ENCODE data around the gene PHOSPHO1. TPM values are rescaled to one million over a fixed set of nuclear protein-coding genes. Genes with fewer than 3 reads are reported as not detected.
A peak's percentile ranks its signal among the peaks of the same experiment; 100 is the strongest.

PHOSPHO1 gene
- total and polyA plus RNA-seq, 2 donors (not counting 1 experiment from before 2014, with no cell fraction given): 0.14 to 0.17 TPM

DNA sequence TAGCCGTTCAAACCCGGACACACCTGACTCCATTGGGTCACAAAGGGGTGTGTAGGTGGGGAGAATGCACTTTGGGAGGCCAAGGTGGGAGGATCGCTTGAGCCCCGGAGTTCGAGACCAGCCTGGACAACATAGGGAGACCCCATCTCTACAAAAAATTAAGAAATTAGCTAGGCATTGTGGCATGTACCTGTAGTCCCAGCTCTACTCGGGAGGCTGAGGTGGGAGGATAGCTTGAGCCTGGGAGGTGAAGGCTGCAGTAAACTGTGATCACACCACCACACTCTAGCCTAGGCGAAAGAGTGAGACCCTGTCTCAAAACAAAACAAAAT is 942 bp upstream of the PHOSPHO1 start:
- H2AFZ ChIP-seq (ENCODE audit: low read length): no peak overlapping the region
- H3K9ac ChIP-seq (ENCODE audit: insufficient read depth, low read length): no peak overlapping the region
- no peak for TF ChIP-seq EZH2 (IDR thresholded peaks at IDR 0.05; ENCODE audit: low read length, missing control alignments)
- TF ChIP-seq, protein P1, sequence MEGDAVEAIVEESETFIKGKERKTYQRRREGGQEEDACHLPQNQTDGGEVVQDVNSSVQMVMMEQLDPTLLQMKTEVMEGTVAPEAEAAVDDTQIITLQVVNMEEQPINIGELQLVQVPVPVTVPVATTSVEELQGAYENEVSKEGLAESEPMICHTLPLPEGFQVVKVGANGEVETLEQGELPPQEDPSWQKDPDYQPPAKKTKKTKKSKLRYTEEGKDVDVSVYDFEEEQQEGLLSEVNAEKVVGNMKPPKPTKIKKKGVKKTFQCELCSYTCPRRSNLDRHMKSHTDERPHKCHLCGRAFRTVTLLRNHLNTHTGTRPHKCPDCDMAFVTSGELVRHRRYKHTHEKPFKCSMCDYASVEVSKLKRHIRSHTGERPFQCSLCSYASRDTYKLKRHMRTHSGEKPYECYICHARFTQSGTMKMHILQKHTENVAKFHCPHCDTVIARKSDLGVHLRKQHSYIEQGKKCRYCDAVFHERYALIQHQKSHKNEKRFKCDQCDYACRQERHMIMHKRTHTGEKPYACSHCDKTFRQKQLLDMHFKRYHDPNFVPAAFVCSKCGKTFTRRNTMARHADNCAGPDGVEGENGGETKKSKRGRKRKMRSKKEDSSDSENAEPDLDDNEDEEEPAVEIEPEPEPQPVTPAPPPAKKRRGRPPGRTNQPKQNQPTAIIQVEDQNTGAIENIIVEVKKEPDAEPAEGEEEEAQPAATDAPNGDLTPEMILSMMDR (conservative IDR thresholded peaks at IDR 0.05 in 1 of 2, IDR thresholded peaks at IDR 0.05 in 1 of 2; ENCODE audit: low read depth in 1 of 2, low read length in 2 of 2): no peak
- no peak for DNase-seq (ENCODE audit: low read depth in 2 of 2)
- no peak overlapping the region for H3K4me2 ChIP-seq (ENCODE audit: extremely low read depth, insufficient read depth, low read length)
- H3K36me3 ChIP-seq (ENCODE audit: control insufficient read depth, insufficient read depth, low read length): no peaks in the 10 kb centered on the region
- H3K4me1 ChIP-seq (ENCODE audit: control insufficient read depth, extremely low read depth, insufficient read depth, low read length): no peaks in the 10 kb centered on the region
- no peaks in the 10 kb centered on the region for H3K9me3 ChIP-seq (ENCODE audit: control insufficient read depth, insufficient read depth, low read depth, low read length)
- no peak overlapping the region for H3K27ac ChIP-seq (ENCODE audit: insufficient read depth, low read length)
- H3K4me3 ChIP-seq (replicated peaks in 1 of 4; ENCODE audit: control extremely low read depth in 1 of 4, insufficient read depth in 1 of 4, low read depth in 3 of 4, low read length in 4 of 4): no peak overlapping the region
- no peaks in the 10 kb centered on the region for H4K20me1 ChIP-seq (ENCODE audit: control insufficient read depth, extremely low read depth, insufficient read depth, low read length)
- H3K27me3 ChIP-seq (ENCODE audit: control insufficient read depth, insufficient read depth, low read length): peaks cover 15% of the 10 kb centered on the region
- no peaks in the 10 kb centered on the region for H3K79me2 ChIP-seq (ENCODE audit: control insufficient read depth, insufficient read depth, low read length)

- H2AFZ ChIP-seq (ENCODE audit: low read length): peak overlapping the region; percentile 88
These were observed 584 bp downstream of the PHOSPHO1 start for GRCh38 chr17:49229805-49230600.

GRCh38 chr17:49229076-49229804 is 1.3 kb downstream of the PHOSPHO1 start:
- H3K79me2 ChIP-seq (ENCODE audit: control insufficient read depth, insufficient read depth, low read length): no peaks in the 10 kb centered on the region
- peaks cover 35% of the 10 kb centered on the region for H3K27me3 ChIP-seq (ENCODE audit: control insufficient read depth, insufficient read depth, low read length)
- no peaks in the 10 kb centered on the region for H3K4me1 ChIP-seq (ENCODE audit: control insufficient read depth, extremely low read depth, insufficient read depth, low read length)
- H3K9me3 ChIP-seq (ENCODE audit: control insufficient read depth, insufficient read depth, low read depth, low read length): no peaks in the 10 kb centered on the region
- no peaks in the 10 kb centered on the region for H4K20me1 ChIP-seq (ENCODE audit: control insufficient read depth, extremely low read depth, insufficient read depth, low read length)
- H3K9ac ChIP-seq (ENCODE audit: insufficient read depth, low read length): no peak overlapping the region
- no peak for DNase-seq (ENCODE audit: low read depth in 2 of 2)
- H3K4me2 ChIP-seq (ENCODE audit: extremely low read depth, insufficient read depth, low read length): no peak overlapping the region
- no peak overlapping the region for H2AFZ ChIP-seq (ENCODE audit: low read length)
- H3K4me3 ChIP-seq (replicated peaks in 1 of 4; ENCODE audit: control extremely low read depth in 1 of 4, insufficient read depth in 1 of 4, low read depth in 3 of 4, low read length in 4 of 4): no peak overlapping the region
- H3K27ac ChIP-seq (ENCODE audit: insufficient read depth, low read length): no peak overlapping the region
- H3K36me3 ChIP-seq (ENCODE audit: control insufficient read depth, insufficient read depth, low read length): no peaks in the 10 kb centered on the region
- TF ChIP-seq EZH2 (IDR thresholded peaks at IDR 0.05; ENCODE audit: low read length, missing control alignments): peak; percentile 51
- TF ChIP-seq, protein P1 (conservative IDR thresholded peaks at IDR 0.05 in 1 of 2, IDR thresholded peaks at IDR 0.05 in 1 of 2; ENCODE audit: low read depth in 1 of 2, low read length in 2 of 2): no peak

More at GRCh38 chr17:49229805-49230600, 584 bp downstream of the PHOSPHO1 start:
- H3K4me1 ChIP-seq (ENCODE audit: control insufficient read depth, extremely low read depth, insufficient read depth, low read length): no peaks in the 10 kb centered on the region
- peak overlapping the region; percentile 42 to 72 (median 59) for H3K4me3 ChIP-seq (replicated peaks in 1 of 4; ENCODE audit: control extremely low read depth in 1 of 4, insufficient read depth in 1 of 4, low read depth in 3 of 4, low read length in 4 of 4)
- peak overlapping the region; percentile 75 for H3K4me2 ChIP-seq (ENCODE audit: extremely low read depth, insufficient read depth, low read length)
- H3K27me3 ChIP-seq (ENCODE audit: control insufficient read depth, insufficient read depth, low read length): peaks cover 27% of the 10 kb centered on the region
- no peaks in the 10 kb centered on the region for H3K36me3 ChIP-seq (ENCODE audit: control insufficient read depth, insufficient read depth, low read length)
- no peaks in the 10 kb centered on the region for H4K20me1 ChIP-seq (ENCODE audit: control insufficient read depth, extremely low read depth, insufficient read depth, low read length)
- DNase-seq (ENCODE audit: low read depth in 2 of 2): no peak
- H3K9ac ChIP-seq (ENCODE audit: insufficient read depth, low read length): peak overlapping the region; percentile 20
- TF ChIP-seq, protein P1 (conservative IDR thresholded peaks at IDR 0.05 in 1 of 2, IDR thresholded peaks at IDR 0.05 in 1 of 2; ENCODE audit: low read depth in 1 of 2, low read length in 2 of 2): no peak
- no peak for TF ChIP-seq EZH2 (IDR thresholded peaks at IDR 0.05; ENCODE audit: low read length, missing control alignments)
- no peaks in the 10 kb centered on the region for H3K79me2 ChIP-seq (ENCODE audit: control insufficient read depth, insufficient read depth, low read length)
- no peaks in the 10 kb centered on the region for H3K9me3 ChIP-seq (ENCODE audit: control insufficient read depth, insufficient read depth, low read depth, low read length)
- H3K27ac ChIP-seq (ENCODE audit: insufficient read depth, low read length): no peak overlapping the region

All from fibroblast of lung (primary cell).